Right lobe of liver (tissue), 6 donors: ENCODE data around the gene SENP7. TPM values are rescaled to one million over a fixed set of nuclear protein-coding genes. Genes with fewer than 3 reads are reported as not detected.
"Not testable (repeated sequence)": the region's sequence is repeated elsewhere in the genome, so short reads cannot be mapped to it uniquely, and the experiment has no call there.

ENCODE experiments used
- ATAC-seq, 4 donors: fragments of 200-7000 bp; cut with Tn5 transposase; one replicate each; pipeline ENCODE4 v1.9.1; 2020; ENCODE audit warnings: mild to moderate bottlenecking in 4 of 4, moderate library complexity in 4 of 4
- DNase-seq, 3 donors: peaks; one replicate each; pipeline ENCODE4 v3.0.0-alpha.2; 2020
- H3K27ac ChIP-seq, 3 donors: fragments of 200-600 bp; one replicate each; pipeline ENCODE4 v1.8.0; 2022
- H3K27me3 ChIP-seq, 2 donors: fragments of 200-600 bp; one replicate each; pipeline ENCODE4 v1.8.0; 2022
- H3K36me3 ChIP-seq, 4 donors: fragments of 200-600 bp; sonication (generic) in 1 of 4; one replicate each; pipeline versions ENCODE4 v1.5.1 to v1.8.0; 2017 to 2022; ENCODE audit warnings: control low read depth in 1 of 4
- H3K4me1 ChIP-seq, 4 donors: fragments of 200-600 bp; sonication (generic) in 1 of 4; one replicate each; pipeline versions ENCODE4 v1.5.1 to v1.8.0; 2017 to 2022; ENCODE audit warnings: control low read depth in 1 of 4
- H3K4me3 ChIP-seq, 3 donors: fragments of 200-600 bp; one replicate each; pipeline ENCODE4 v1.8.0; 2022
- H3K9me3 ChIP-seq, 4 donors: fragments of 200-600 bp; sonication (generic) in 1 of 4; one replicate each; pipeline versions ENCODE4 v1.5.1 to v1.8.0; 2017 to 2022; ENCODE audit warnings: control low read depth in 1 of 4
- CTCF ChIP-seq, 4 donors: fragments of 200-600 bp in 3 of 4; fragments of 450-650 bp in 1 of 4; IDR thresholded peaks; one replicate each; pipeline versions ENCODE4 v1.5.1 to v1.8.0; 2016 to 2022; ENCODE audit warnings: antibody characterized with exemption in 4 of 4, mild to moderate bottlenecking in 2 of 4
- POLR2A ChIP-seq: fragments of 450-650 bp; IDR thresholded peaks from one replicate; pipeline ENCODE4 v1.6.1; 2017; ENCODE audit warnings: antibody characterized with exemption, mild to moderate bottlenecking
- WGBS: methylation state at CpG from one replicate; pipeline ENCODE4 v1.1.6; 2018; ENCODE audit warnings: low coverage, low lambda C conversion rate; ENCODE audit not compliant: insufficient coverage; ENCODE audit errors: missing lambda C conversion rate; 5-methylcytosine and 5-hydroxymethylcytosine counted together
- intact Hi-C, 2 donors: fragments of 100-400 bp; cut with DNase I; formaldehyde crosslinking; loops; one replicate each; pipeline versions ENCODE4 v1.11.2 to v1.14.1; 2022
- total RNA-seq, 6 experiments: library from RNA; depleted of rRNA in 2 of 6; stranded (reverse); fragments of >200 nt in 2 of 6; fragmentation: NEBNext Ultra II Directional in 3 of 6; extraction: Animal tissue kit (Norgen Biotek cat#: 25700) in 3 of 6; gene quantifications; one replicate each; pipeline versions ENCODE4 v1.1.0 to v1.2.4, GENCODE V29; 2016 to 2023
- donor health status: DM: no; HTN: yes; CAD: no.
- donor health status: DM: no; HTN: no; CAD: no.
- donor health status: DM: no; HTN: no; CAD: no.
- donor health status: DM: no; HTN: yes; CAD: no.
- donor health status: DM: no; HTN: yes; CAD: no.

Gene SENP7
- total RNA-seq, 6 experiments from 2014 or later = 3.8 to 7.2 (median 5.7) TPM

- no peak for TF ChIP-seq CTCF (IDR thresholded peaks at IDR 0.05)
- TF ChIP-seq POLR2A = no peak
- ATAC-seq (peak in 1 of 4 donors; percentile 15), DNase-seq (no peak)
- Histone ChIP-seq H3K4me1 (no peaks in the 10 kb centered on the region), H3K9me3 (no peaks in the 10 kb centered on the region), H3K36me3 (no peaks in the 10 kb centered on the region), H3K4me3 (no peak overlapping the region), H3K27ac (no peak overlapping the region), H3K27me3 (no peaks in the 10 kb centered on the region)
- 60% methylated on average over 1 of the region's 1 CpG for WGBS
- intact Hi-C loops = no loop called here
These were observed 36.5 kb upstream of the SENP7 start for GRCh38 chr3:101549473-101549872.

GRCh38 chr3:101548527-101549105, 35.6 kb upstream of the SENP7 start:
- no peaks in the 10 kb centered on the region for H3K36me3 ChIP-seq
- intact Hi-C loops = no loop called here
- WGBS = 42% methylated on average over 2 of the region's 2 CpGs
- no peak overlapping the region for H3K4me3 ChIP-seq
- TF ChIP-seq POLR2A (no peak), CTCF (IDR thresholded peaks at IDR 0.05) (no peak)
- H3K4me1 ChIP-seq = no peaks in the 10 kb centered on the region
- DNase-seq (no peak), ATAC-seq (peak in 3 of 4 donors; percentile 23 to 95 (median 28))
- H3K27ac ChIP-seq = no peak overlapping the region
- no peaks in the 10 kb centered on the region for H3K9me3 ChIP-seq
- H3K27me3 ChIP-seq = no peaks in the 10 kb centered on the region

- no peak for ATAC-seq
- 50% methylated on average over 1 of the region's 1 CpG for WGBS
- no peak for TF ChIP-seq POLR2A
- TF ChIP-seq CTCF (IDR thresholded peaks at IDR 0.05) = peak in 1 of 4 donors; percentile 5
These were observed 31.3 kb upstream of the SENP7 start for GRCh38 chr3:101544161-101544850.

GRCh38 chr3:101542957-101543356, 29.9 kb upstream of the SENP7 start:
- ATAC-seq = no peak
- H3K27ac ChIP-seq = no peak overlapping the region
- H3K4me1 ChIP-seq = no peaks in the 10 kb centered on the region
- H3K9me3 ChIP-seq = no peaks in the 10 kb centered on the region
- no peaks in the 10 kb centered on the region for H3K36me3 ChIP-seq
- intact Hi-C loops = no loop called here
- H3K27me3 ChIP-seq = no peaks in the 10 kb centered on the region
- no peak overlapping the region for H3K4me3 ChIP-seq
- TF ChIP-seq POLR2A (no peak), CTCF (IDR thresholded peaks at IDR 0.05) (no peak)
- no peak for DNase-seq

More at GRCh38 chr3:101544161-101544850, 31.3 kb upstream of the SENP7 start:
- intact Hi-C loops = no loop called here
- no peak for DNase-seq
- H3K36me3 ChIP-seq = no peaks in the 10 kb centered on the region
- no peak overlapping the region for H3K4me3 ChIP-seq
- H3K27me3 ChIP-seq = no peaks in the 10 kb centered on the region
- H3K4me1 ChIP-seq = no peaks in the 10 kb centered on the region
- no peak overlapping the region for H3K27ac ChIP-seq
- H3K9me3 ChIP-seq = no peaks in the 10 kb centered on the region

- H3K9me3 ChIP-seq, H3K4me1 ChIP-seq, H3K36me3 ChIP-seq, intact Hi-C loops, H3K4me3 ChIP-seq, ATAC-seq, H3K27me3 ChIP-seq, DNase-seq, H3K27ac ChIP-seq: not testable (repeated sequence)
- WGBS = 75% methylated on average over 1 of the region's 1 CpG
These were observed 23.9 kb upstream of the SENP7 start for GRCh38 chr3:101536955-101537354.
